Measurements from ENCODE around the gene B2M. TPM values are rescaled to one million over a fixed set of nuclear protein-coding genes. Genes with fewer than 3 reads are reported as not detected.

Gene B2M
- total and polyA plus RNA-seq, 12 donors: 1,063 to 6,421 (median 3,049) TPM

DNA sequence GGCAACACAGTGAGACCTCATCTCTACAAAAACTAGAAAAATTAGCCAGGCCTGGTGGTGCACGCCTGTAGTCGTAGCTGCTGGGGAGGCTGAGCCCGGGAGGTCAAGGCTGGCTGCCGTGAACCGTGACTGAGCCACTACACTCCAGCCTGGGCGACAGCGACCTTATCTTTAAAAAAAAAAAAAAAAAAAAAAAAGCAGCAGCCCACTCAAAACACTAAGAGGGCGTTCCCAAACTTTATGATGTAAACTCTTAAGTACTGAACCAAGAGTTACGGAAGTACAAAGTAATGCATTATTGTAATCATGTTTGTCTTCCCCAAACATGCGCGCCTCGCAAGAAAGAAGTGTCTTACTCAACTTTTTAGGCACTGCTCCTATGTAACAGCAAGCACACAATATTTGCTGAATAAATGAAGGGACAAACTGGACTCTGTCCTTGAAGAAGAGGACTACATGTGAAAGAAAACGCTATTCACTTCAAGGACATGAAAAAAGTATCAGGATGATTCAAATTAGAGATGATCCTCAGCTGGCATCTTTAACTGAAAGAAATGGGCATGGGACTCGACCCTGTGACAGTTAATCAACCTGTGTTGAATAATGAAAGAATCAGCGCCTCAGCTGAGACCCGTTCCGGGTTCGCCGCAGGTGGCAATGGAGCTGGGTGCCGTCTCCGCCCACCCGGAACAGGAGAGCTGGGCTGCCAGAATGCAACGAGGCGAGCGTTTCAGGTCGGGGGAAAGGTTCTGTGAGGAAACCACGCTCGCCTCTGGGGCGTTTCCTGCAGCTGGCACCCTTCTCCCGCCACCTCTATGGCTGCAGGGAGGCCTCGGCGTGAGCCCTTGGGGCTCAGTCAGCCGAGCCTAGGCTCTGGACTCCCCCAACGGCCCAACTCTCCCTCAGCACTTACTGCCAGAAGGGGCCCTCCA is 48.6 kb upstream of the B2M start:
- peak; percentile 63 to 81 (median 74) for DNase-seq
- peak overlapping the region; percentile 57 to 98 (median 83) for H3K4me3 ChIP-seq
- peaks cover 9 to 20% of the 10 kb centered on the region in 2 donors for H3K4me1 ChIP-seq (replicated peaks in 1 of 2)
- intact Hi-C loops (cut with DNase I): loop anchor here in 1 of 2 donors (10.0 kb wide), 1 partner anchor 72 kb away; the partner anchor contains the start of gene TRIM69
- H3K27ac ChIP-seq: peak overlapping the region; percentile 94 to 99 (median 96)
- peaks cover 0 to 23% of the 10 kb centered on the region in 2 donors for H3K36me3 ChIP-seq (replicated peaks in 1 of 2)
- TF ChIP-seq, protein P1, sequence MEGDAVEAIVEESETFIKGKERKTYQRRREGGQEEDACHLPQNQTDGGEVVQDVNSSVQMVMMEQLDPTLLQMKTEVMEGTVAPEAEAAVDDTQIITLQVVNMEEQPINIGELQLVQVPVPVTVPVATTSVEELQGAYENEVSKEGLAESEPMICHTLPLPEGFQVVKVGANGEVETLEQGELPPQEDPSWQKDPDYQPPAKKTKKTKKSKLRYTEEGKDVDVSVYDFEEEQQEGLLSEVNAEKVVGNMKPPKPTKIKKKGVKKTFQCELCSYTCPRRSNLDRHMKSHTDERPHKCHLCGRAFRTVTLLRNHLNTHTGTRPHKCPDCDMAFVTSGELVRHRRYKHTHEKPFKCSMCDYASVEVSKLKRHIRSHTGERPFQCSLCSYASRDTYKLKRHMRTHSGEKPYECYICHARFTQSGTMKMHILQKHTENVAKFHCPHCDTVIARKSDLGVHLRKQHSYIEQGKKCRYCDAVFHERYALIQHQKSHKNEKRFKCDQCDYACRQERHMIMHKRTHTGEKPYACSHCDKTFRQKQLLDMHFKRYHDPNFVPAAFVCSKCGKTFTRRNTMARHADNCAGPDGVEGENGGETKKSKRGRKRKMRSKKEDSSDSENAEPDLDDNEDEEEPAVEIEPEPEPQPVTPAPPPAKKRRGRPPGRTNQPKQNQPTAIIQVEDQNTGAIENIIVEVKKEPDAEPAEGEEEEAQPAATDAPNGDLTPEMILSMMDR (IDR thresholded peaks at IDR 0.05): no peak
- TF ChIP-seq POLR2A (IDR thresholded peaks at IDR 0.05): no peak
- H3K9me3 ChIP-seq (replicated peaks in 1 of 3): no peaks in the 10 kb centered on the region
- no peaks in the 10 kb centered on the region for H3K27me3 ChIP-seq
- WGBS, 4 donors: 9 to 13% (median 10%) methylated on average over 19 to 34 of the region's 34 CpGs

DNA sequence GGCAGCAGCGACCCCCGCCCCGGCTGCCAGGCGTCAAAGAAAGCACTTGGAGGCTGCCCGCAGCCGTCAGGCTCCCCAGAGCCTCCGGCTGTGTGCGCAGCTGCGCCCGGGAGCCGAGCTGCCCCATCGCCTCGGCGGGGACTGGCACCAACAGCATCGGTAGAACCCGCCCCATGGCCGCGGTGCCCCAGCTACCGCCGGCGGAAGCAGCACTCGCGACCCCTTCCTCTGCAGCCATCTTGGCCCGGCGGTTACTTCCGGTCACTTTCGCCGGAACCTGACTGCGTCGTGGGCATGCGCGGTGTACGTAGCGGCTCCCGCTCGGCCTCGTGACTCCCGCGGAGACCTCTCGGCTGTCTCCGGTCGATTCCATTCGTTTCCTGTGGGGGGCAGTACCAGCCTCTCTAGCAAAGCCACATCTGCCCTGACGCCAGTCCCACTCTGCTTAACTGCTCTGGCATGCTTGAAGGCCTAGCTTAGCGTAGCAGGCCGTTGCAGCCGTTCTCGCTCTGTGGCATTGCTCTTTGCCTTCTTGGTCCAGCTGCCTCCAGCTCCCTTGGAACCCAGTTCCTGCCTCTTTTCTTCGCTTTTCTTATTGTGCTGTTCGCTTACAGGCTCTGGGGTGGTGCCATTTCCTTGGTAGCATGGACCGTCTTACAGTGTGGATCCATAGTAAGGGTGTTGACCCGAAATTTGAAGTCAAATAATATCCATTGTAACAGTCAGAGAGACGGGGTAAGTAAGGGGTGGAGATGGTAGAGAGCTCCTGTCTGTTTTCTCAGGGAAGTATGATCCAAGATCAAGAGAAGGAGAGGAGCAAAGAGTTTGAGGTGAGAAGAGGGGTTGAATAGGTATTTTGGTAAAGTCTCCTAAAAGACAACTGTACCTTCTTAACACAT is 47.7 kb upstream of the B2M start, which contains the start of gene SPG11:
Gene SPG11, minus strand, starts transcription at position 253 of the 899 bp plus-strand sequence. Its CDS starts 15 bp downstream, at position 238.
- WGBS, 4 donors: 8 to 17% (median 12%) methylated on average over 29 to 53 of the region's 53 CpGs
- Histone ChIP-seq H3K27ac (peak within 1 kb of the TSS; percentile 94 to 99 (median 96)), H3K36me3 (replicated peaks in 1 of 2) (peaks cover 0 to 14% of the 10 kb centered on the region in 2 donors), H3K9me3 (replicated peaks in 1 of 3) (no peaks in the 10 kb centered on the region), H3K4me3 (peak within 1 kb of the TSS; percentile 57 to 98 (median 83)), H3K4me1 (replicated peaks in 1 of 2) (peaks cover 9 to 20% of the 10 kb centered on the region in 2 donors), H3K27me3 (no peaks in the 10 kb centered on the region)
- peak; percentile 98 to 99 (median 99) for DNase-seq
- intact Hi-C loops (cut with DNase I): loop anchor here in 1 of 2 donors (10.0 kb wide), 1 partner anchor 71 kb away; the partner anchor contains the start of gene TRIM69
- peak; percentile 81 to 96 for TF ChIP-seq POLR2A (IDR thresholded peaks at IDR 0.05)
- TF ChIP-seq, protein P1 (IDR thresholded peaks at IDR 0.05): peak; percentile 87 to 99 (median 98)

DNA sequence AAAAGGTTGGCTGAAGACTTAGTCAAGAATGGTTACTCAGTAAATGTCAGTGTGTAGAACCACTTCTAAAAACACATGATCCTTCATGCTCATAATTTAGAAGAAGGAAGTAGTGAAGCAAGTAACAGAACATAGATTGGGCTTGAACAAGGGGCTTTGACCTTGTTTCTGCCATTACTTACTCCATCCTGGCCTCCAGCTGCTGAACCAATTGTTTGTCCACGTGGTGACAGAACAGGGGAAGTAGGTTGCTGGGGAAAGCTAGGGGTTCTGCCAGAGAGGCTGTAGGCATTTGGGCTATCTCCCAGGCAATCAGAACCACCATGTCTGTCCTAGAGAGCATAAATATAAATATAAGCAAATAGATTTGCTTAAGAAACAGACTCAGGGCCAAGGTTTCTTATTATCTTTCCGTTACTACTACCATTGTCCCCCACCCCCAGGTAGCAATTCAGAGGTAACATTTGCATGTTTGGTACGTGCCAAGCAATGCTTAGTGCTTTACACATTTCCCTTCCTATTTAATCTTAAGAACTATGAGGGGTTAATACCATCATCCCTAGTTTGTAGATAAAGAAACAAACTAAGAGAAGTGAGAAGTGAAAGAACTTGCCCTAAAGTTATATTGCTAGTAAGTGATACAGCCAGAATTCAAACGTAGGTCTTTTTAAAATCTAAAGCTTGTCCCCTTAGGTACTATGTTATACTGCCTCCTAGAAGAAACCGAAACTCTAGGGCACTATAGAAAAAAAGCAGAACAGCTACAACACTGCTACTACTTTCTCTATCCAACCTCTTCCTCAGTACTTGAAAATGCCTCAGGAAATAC is 44.9 kb upstream of the B2M start:
- DNase-seq: no peak
- no peaks in the 10 kb centered on the region for H3K9me3 ChIP-seq (replicated peaks in 1 of 3)
- no peaks in the 10 kb centered on the region for H3K27me3 ChIP-seq
- TF ChIP-seq, protein P1 (IDR thresholded peaks at IDR 0.05): no peak
- 53 to 62% (median 56%) methylated on average over 5 of the region's 5 CpGs for WGBS, 4 donors
- intact Hi-C loops (cut with DNase I): loop anchor here (5.0 to 10.0 kb wide), 3 partner anchors 41 to 71 kb away; partner anchors contain the start of gene TRIM69 (in 2 of the 2)
- H3K36me3 ChIP-seq (replicated peaks in 1 of 2): no peaks in the 10 kb centered on the region
- H3K27ac ChIP-seq: no peak overlapping the region
- H3K4me3 ChIP-seq: no peak overlapping the region
- H3K4me1 ChIP-seq (replicated peaks in 1 of 2): peaks cover 9 to 13% of the 10 kb centered on the region in 2 donors

All from adrenal gland (tissue), 12 donors.